Stimulated activated CD4-positive, alpha-beta T cell treated with anti-CD3 and anti-CD28 coated beads, Interleukin-2, amount 100 ng/mL, for 24 hours (primary cell): ENCODE measurements around the gene ATXN10.
"Not testable (repeated sequence)": the region's sequence is repeated elsewhere in the genome, so short reads cannot be mapped to it uniquely, and the experiment has no call there.

Experiments used
- DNase-seq, 2 donors: peaks; one replicate each; pipeline ENCODE4 v3.0.0-alpha.2; 2020

ATXN10 gene

GRCh38 chr22:45710469-45710868 is 38.8 kb downstream of the ATXN10 start:
- no peak for DNase-seq

- DNase-seq: not testable (repeated sequence)
These were observed 42.8 kb downstream of the ATXN10 start for GRCh38 chr22:45714390-45714789.

GRCh38 chr22:45717789-45718188 is 46.2 kb downstream of the ATXN10 start:
- DNase-seq: no peak

GRCh38 chr22:45718391-45718790 is 46.8 kb downstream of the ATXN10 start:
- DNase-seq: no peak

- no peak for DNase-seq
These were observed 49.3 kb downstream of the ATXN10 start for GRCh38 chr22:45720839-45721378.

- no peak for DNase-seq
These were observed 50.4 kb downstream of the ATXN10 start for GRCh38 chr22:45722006-45722405.

- no peak for DNase-seq
These were observed 54.4 kb downstream of the ATXN10 start for GRCh38 chr22:45726081-45726480.

GRCh38 chr22:45731041-45731797 is 59.6 kb downstream of the ATXN10 start:
- no peak for DNase-seq

- DNase-seq: no peak
These were observed 60.3 kb downstream of the ATXN10 start for GRCh38 chr22:45731798-45732495.

GRCh38 chr22:45735273-45735672 is 63.6 kb downstream of the ATXN10 start:
- DNase-seq: no peak

GRCh38 chr22:45738206-45738605 is 66.6 kb downstream of the ATXN10 start:
- no peak for DNase-seq

- DNase-seq: no peak
These were observed 68.6 kb downstream of the ATXN10 start for GRCh38 chr22:45740236-45740635.

GRCh38 chr22:45742866-45743450 is 71.3 kb downstream of the ATXN10 start:
- no peak for DNase-seq

- DNase-seq: no peak
These were observed 72.1 kb downstream of the ATXN10 start for GRCh38 chr22:45743687-45744086.

- no peak for DNase-seq
These were observed 72.8 kb downstream of the ATXN10 start for GRCh38 chr22:45744442-45744841.

- DNase-seq: no peak
These were observed 79.0 kb downstream of the ATXN10 start for GRCh38 chr22:45750626-45751025.

GRCh38 chr22:45752036-45752435 is 80.4 kb downstream of the ATXN10 start:
- no peak for DNase-seq

- no peak for DNase-seq
These were observed 83.2 kb downstream of the ATXN10 start for GRCh38 chr22:45754822-45755221.

GRCh38 chr22:45756558-45756957 is 84.9 kb downstream of the ATXN10 start:
- no peak for DNase-seq

GRCh38 chr22:45757068-45757467 is 85.4 kb downstream of the ATXN10 start:
- DNase-seq: no peak

GRCh38 chr22:45757936-45758335 is 86.3 kb downstream of the ATXN10 start:
- no peak for DNase-seq

- DNase-seq: no peak
These were observed 87.0 kb downstream of the ATXN10 start for GRCh38 chr22:45758603-45759002.

GRCh38 chr22:45760682-45761081 is 89.0 kb downstream of the ATXN10 start:
- no peak for DNase-seq
